ENCODE measurements around the gene ZNF625.

ZNF625 gene

DNA sequence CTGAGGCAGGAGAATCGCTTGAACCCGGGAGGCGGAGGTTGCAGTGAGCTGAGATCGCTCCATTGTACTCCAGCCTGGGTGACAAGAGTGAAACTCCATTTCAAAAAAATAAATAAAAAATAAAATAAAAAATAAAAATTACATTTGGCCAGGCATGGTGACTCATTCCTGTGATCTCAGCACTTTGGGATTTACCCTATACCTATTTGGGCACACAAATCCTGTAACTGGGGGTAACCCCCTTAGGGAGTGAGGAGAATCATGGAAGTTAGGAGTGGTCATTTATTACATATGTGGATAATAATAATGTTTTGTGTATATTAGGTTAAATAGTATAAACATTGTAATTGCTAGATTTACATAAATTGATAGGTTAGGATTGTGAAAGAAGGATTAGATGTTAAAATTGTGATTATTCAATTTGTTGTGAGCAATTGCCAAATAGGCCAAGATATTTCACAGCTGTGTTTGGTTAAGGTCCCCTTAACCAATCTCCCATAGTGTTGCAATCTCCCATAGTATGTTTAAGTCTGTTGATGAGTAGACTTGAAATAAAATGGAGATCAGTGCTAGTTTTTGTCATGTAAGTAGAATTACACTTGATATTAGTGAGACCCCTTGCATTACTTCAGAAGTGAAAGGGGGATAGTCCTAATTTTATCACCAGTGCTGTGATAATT lies 61.3 kb downstream of the ZNF625 start:
- no peaks in the 10 kb centered on the region for H3K27me3 ChIP-seq (ENCODE audit: insufficient read depth, low read depth)
- H4K20me1 ChIP-seq (ENCODE audit: insufficient read depth): no peaks in the 10 kb centered on the region
- no peak overlapping the region for H3K4me2 ChIP-seq
- H3K4me1 ChIP-seq (ENCODE audit: low read depth, poor library complexity, severe bottlenecking): no peaks in the 10 kb centered on the region
- H3K79me2 ChIP-seq (ENCODE audit: insufficient read depth, low read depth): no peaks in the 10 kb centered on the region
- H3K36me3 ChIP-seq (ENCODE audit: insufficient read depth): no peaks in the 10 kb centered on the region
- no peak overlapping the region for H3K4me3 ChIP-seq (IDR thresholded peaks at IDR 0.05; ENCODE audit: insufficient read depth, low read depth, low read length)
- no peak overlapping the region for H3K9ac ChIP-seq
- no peak overlapping the region for H3K27ac ChIP-seq
- TF ChIP-seq, protein P1, sequence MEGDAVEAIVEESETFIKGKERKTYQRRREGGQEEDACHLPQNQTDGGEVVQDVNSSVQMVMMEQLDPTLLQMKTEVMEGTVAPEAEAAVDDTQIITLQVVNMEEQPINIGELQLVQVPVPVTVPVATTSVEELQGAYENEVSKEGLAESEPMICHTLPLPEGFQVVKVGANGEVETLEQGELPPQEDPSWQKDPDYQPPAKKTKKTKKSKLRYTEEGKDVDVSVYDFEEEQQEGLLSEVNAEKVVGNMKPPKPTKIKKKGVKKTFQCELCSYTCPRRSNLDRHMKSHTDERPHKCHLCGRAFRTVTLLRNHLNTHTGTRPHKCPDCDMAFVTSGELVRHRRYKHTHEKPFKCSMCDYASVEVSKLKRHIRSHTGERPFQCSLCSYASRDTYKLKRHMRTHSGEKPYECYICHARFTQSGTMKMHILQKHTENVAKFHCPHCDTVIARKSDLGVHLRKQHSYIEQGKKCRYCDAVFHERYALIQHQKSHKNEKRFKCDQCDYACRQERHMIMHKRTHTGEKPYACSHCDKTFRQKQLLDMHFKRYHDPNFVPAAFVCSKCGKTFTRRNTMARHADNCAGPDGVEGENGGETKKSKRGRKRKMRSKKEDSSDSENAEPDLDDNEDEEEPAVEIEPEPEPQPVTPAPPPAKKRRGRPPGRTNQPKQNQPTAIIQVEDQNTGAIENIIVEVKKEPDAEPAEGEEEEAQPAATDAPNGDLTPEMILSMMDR (conservative IDR thresholded peaks at IDR 0.05; ENCODE audit: low read depth, low read length): no peak
- no peak overlapping the region for H2AFZ ChIP-seq (ENCODE audit: low read depth)
